Keratinocyte (primary cell): ENCODE results near the gene PUS3. TPM values are rescaled to one million over a fixed set of nuclear protein-coding genes. Genes with fewer than 3 reads are reported as not detected.

ENCODE experiments used
- DNase-seq: peaks from one replicate; pipeline ENCODE4 v3.0.0-alpha.2; 2011; ENCODE audit warnings: low read depth, missing footprints, low spot score
- FAIRE-seq: peaks from 2 replicates; lab custom pipeline; 2011; peaks lifted over from hg19 to GRCh38; lab: Jason Lieb, UNC
- H2AFZ ChIP-seq: 2 replicates; pipeline ENCODE4 v1.6.0; 2012; ENCODE audit warnings: low read length, control low read depth, inconsistent platforms; ENCODE audit not compliant: control insufficient read depth
- H3K27ac ChIP-seq: 2 replicates; pipeline ENCODE4 v1.5.1; 2011; ENCODE audit warnings: low read length; ENCODE audit not compliant: control insufficient read depth, insufficient read depth
- H3K27me3 ChIP-seq: 3 replicates; pipeline ENCODE4 v1.6.0; 2011; ENCODE audit warnings: low read length; ENCODE audit not compliant: control insufficient read depth, insufficient read depth; ENCODE audit errors: extremely low read depth
- H3K36me3 ChIP-seq, 2 experiments: 2 replicates in 1 of 2; 3 replicates in 1 of 2; pipeline ENCODE4 v1.5.1; 2011; ENCODE audit warnings: low read length in 2 of 2, mild to moderate bottlenecking in 1 of 2; ENCODE audit not compliant: control insufficient read depth in 2 of 2, insufficient read depth in 2 of 2; ENCODE audit errors: extremely low read depth in 1 of 2
- H3K4me1 ChIP-seq: 3 replicates; pipeline ENCODE4 v1.5.1; 2011; ENCODE audit warnings: low read length; ENCODE audit not compliant: control insufficient read depth, insufficient read depth; ENCODE audit errors: extremely low read depth
- H3K4me2 ChIP-seq: 3 replicates; pipeline ENCODE4 v1.6.0; 2011; ENCODE audit warnings: low read depth, low read length; ENCODE audit not compliant: control insufficient read depth, insufficient read depth; ENCODE audit errors: extremely low read depth
- H3K4me3 ChIP-seq, 3 experiments: fragments of 200-600 bp in 1 of 3; sonication (generic) in 1 of 3; 2 replicates in 2 of 3; 3 replicates in 1 of 3; pipeline ENCODE4 v1.5.1; 2011 to 2016; ENCODE audit warnings: low read length in 3 of 3, mild to moderate bottlenecking in 3 of 3, control low read depth in 2 of 3, inconsistent platforms in 1 of 3, low read depth in 1 of 3, mixed read lengths in 1 of 3, mixed run types in 1 of 3, moderate library complexity in 1 of 3; ENCODE audit not compliant: control insufficient read depth in 2 of 3, insufficient read depth in 2 of 3; ENCODE audit errors: extremely low read depth in 1 of 3
- H3K79me2 ChIP-seq: 2 replicates; pipeline ENCODE4 v1.6.0; 2012; ENCODE audit warnings: low read length; ENCODE audit not compliant: control insufficient read depth, insufficient read depth
- H3K9ac ChIP-seq: 3 replicates; pipeline ENCODE4 v1.6.0; 2011; ENCODE audit warnings: low read length; ENCODE audit not compliant: control insufficient read depth, insufficient read depth; ENCODE audit errors: extremely low read depth
- H3K9me1 ChIP-seq: 3 replicates; pipeline ENCODE4 v1.6.0; 2011; ENCODE audit warnings: low read length; ENCODE audit not compliant: control insufficient read depth, insufficient read depth; ENCODE audit errors: extremely low read depth
- H3K9me3 ChIP-seq: 2 replicates; pipeline ENCODE4 v1.5.1; 2012; ENCODE audit warnings: low read depth, low read length; ENCODE audit not compliant: control insufficient read depth
- H4K20me1 ChIP-seq: 3 replicates; pipeline ENCODE4 v1.6.0; 2011; ENCODE audit warnings: low read length; ENCODE audit not compliant: control insufficient read depth, insufficient read depth; ENCODE audit errors: extremely low read depth
- CTCF ChIP-seq, 3 experiments: IDR thresholded peaks in 1 of 3; conservative IDR thresholded peaks in 1 of 3; optimal IDR thresholded peaks in 1 of 3; 2 replicates in 2 of 3; 3 replicates in 1 of 3; pipeline versions ENCODE3 to v1.5.1; 2011; ENCODE audit warnings: low read length in 3 of 3, mild to moderate bottlenecking in 3 of 3, moderate library complexity in 2 of 3, control low read depth in 1 of 3, inconsistent platforms in 1 of 3; ENCODE audit not compliant: insufficient read depth in 2 of 3; ENCODE audit errors: extremely low read depth in 1 of 3
- EZH2 ChIP-seq: IDR thresholded peaks from one replicate; pipeline ENCODE4 v1.6.1; 2012; ENCODE audit warnings: inconsistent platforms, mild to moderate bottlenecking, low read length, moderate library complexity
- dilution Hi-C: fragments of 300-500 bp; cut with MboI; formaldehyde crosslinking; loops from one replicate; pipeline ENCODE4 v1.7.0; 2020; ENCODE audit warnings: low sequenced_read_pairs; ENCODE audit not compliant: extremely low pct_ligation_motif_present
- polyA plus RNA-seq, 5 experiments: library from polyadenylated mRNA; depleted of rRNA in 3 of 5; stranded (reverse) in 3 of 5; stranded (forward) in 1 of 5; unstranded in 1 of 5; fragments of >200 nt; gene quantifications; 1 replicate in 1 of 5; 2 replicates in 3 of 5; 3 replicates in 1 of 5; pipeline versions ENCODE4 v1.2.1 to v1.2.3, GENCODE V29; 2011 to 2012; ENCODE audit warnings: missing spikeins in 2 of 5, low read depth in 1 of 5, low replicate concordance in 1 of 5

The PUS3 gene
- polyA plus RNA-seq, 1 donor (not counting 4 experiments of a cell fraction or from before 2014, with no cell fraction given), result 11.8 TPM

- Histone ChIP-seq H3K27me3 (no peaks in the 10 kb centered on the region), H4K20me1 (no peaks in the 10 kb centered on the region), H3K9me1 (no peaks in the 10 kb centered on the region), H3K79me2 (no peaks in the 10 kb centered on the region), H3K4me3 (no peak overlapping the region), H3K9me3 (no peaks in the 10 kb centered on the region), H3K36me3 (no peaks in the 10 kb centered on the region), H3K4me2 (no peak overlapping the region), H2AFZ (no peak overlapping the region), H3K27ac (no peak overlapping the region), H3K9ac (no peak overlapping the region), H3K4me1 (peaks cover 14% of the 10 kb centered on the region)
- DNase-seq, result no peak
- TF ChIP-seq EZH2 (no peak), CTCF (optimal IDR thresholded peaks at IDR 0.05 in 1 of 3, IDR thresholded peaks at IDR 0.05 in 1 of 3, conservative IDR thresholded peaks at IDR 0.05 in 1 of 3; ENCODE audit: extremely low read depth in 1 of 3, insufficient read depth in 2 of 3, low read length in 3 of 3) (no peak)
- FAIRE-seq, result no peak
- dilution Hi-C loops, result loop anchor here (25.0 kb wide), 1 partner anchor 264 kb away; the partner anchor contains the start of genes FAM118B and RPUSD4
These were observed 45.5 kb upstream of the PUS3 start for GRCh38 chr11:125948278-125949051.

- Histone ChIP-seq H3K36me3 (no peaks in the 10 kb centered on the region), H3K4me3 (no peak overlapping the region), H3K9me1 (no peaks in the 10 kb centered on the region), H2AFZ (no peak overlapping the region), H3K9ac (no peak overlapping the region), H3K4me2 (no peak overlapping the region), H3K27ac (no peak overlapping the region), H3K79me2 (no peaks in the 10 kb centered on the region), H4K20me1 (no peaks in the 10 kb centered on the region), H3K4me1 (peaks cover 6% of the 10 kb centered on the region), H3K27me3 (no peaks in the 10 kb centered on the region), H3K9me3 (no peaks in the 10 kb centered on the region)
- TF ChIP-seq CTCF (optimal IDR thresholded peaks at IDR 0.05 in 1 of 3, IDR thresholded peaks at IDR 0.05 in 1 of 3, conservative IDR thresholded peaks at IDR 0.05 in 1 of 3; ENCODE audit: extremely low read depth in 1 of 3, insufficient read depth in 2 of 3, low read length in 3 of 3) (no peak), EZH2 (no peak)
- FAIRE-seq, result no peak
- no peak for DNase-seq
- dilution Hi-C loops, result loop anchor here (25.0 kb wide), 1 partner anchor 265 kb away; the partner anchor contains the start of genes FAM118B and RPUSD4
These were observed 44.6 kb upstream of the PUS3 start for GRCh38 chr11:125947419-125948277.
